Activated CD4-positive, alpha-beta T cell treated with anti-CD3 and anti-CD28 coated beads, Interleukin-2, amount 50 U/mL, for 4 hours (primary cell): ENCODE measurements around the gene CA5A.
A peak's percentile ranks its signal among the peaks of the same experiment; 100 is the strongest.
"Not testable (repeated sequence)": the region's sequence is repeated elsewhere in the genome, so short reads cannot be mapped to it uniquely, and the experiment has no call there.

Source experiments
- DNase-seq, 2 experiments: peaks; one replicate each; pipeline ENCODE4 v3.0.0-alpha.2; 2020

CA5A gene

GRCh38 chr16:87947356-87948118 lies 11.2 kb upstream of the CA5A start:
- no peak for DNase-seq

DNA sequence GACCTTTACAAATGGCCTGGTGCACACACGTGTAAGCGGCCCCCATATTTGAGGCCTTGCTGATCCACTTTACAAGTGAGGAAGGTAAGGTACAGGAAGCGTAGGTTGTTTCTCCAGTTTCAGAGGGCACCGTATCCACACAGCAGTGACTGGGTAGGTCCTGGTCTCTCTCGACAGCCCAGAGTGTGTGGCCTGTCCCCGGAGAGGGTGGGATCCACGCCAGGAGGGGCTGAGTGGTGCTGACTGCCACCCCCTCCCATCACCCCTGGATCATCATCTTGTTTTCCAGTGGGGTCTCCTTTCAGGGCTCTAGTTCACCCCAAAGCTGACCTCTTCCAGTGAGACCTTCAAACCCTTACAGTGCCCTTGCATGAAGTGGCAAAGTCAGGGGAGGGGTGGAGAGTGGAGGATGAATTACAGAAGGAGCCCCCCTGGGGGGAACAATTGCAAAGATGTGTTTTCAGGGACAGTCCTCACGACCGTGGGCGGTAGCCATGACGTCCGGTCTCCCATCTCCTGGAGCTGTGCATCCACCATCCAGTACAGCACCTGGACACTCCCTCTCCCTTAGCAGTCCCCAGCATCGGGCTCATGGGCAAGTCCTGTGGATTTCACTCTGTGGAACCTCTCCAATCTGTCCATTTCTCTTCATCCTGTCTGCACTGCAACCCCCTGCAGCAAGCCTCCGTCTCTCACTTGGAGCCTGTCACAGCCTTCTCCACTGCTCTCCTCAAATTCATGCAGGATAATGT lies 10.4 kb upstream of the CA5A start:
- no peak for DNase-seq

- no peak for DNase-seq
Observed at GRCh38 chr16:87945351-87946042, 9.2 kb upstream of the CA5A start.

- no peak for DNase-seq
Observed at GRCh38 chr16:87942680-87943079, 6.4 kb upstream of the CA5A start.

GRCh38 chr16:87939562-87940423 lies 3.5 kb upstream of the CA5A start:
- no peak for DNase-seq

DNA sequence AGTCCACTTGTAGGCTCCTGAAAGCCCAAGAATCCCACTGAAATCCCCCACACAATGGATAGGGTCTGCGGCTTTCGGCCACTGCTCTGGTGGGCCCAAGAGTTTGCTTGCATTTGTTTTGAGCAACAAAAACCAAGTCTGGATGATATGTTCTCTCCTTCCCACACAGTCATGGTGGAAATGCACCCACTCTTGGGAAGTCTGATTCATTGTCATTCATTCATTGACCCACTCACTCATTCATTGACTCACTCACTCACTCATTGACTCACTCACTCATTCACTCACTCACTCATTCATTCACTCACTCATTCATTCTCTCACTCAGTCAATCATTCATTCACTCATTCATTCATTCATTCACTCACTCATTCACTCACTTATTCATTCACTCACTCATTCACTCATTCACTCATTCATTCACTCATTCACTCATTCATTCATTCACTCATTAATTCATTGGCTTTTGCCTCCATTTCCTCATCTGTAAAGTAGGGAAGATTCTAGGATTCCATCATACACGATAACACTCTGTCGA lies 2.2 kb upstream of the CA5A start:
- no peak for DNase-seq

GRCh38 chr16:87937231-87937542 lies 858 bp upstream of the CA5A start:
- not testable (repeated sequence) for DNase-seq

DNA sequence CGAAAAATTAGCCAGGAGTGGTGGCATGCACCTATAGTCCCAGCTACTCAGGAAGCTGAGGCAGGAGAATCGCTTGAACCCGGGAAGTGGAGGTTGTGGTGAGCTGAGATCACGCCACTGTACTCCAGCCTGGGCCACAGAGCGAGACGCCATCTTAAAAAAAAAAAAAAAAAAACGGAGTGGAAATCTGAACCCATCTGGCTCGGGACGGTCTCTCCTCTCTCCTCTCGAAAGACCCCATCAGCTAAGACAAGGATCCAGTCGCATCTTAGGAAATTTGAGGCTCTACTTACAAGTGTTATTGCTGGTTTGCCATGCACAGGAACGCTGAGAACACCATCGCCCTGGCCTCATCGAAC lies 334 bp downstream of the CA5A start:
- DNase-seq: not testable (repeated sequence)

- not testable (repeated sequence) for DNase-seq
Observed at GRCh38 chr16:87934752-87935425, 1.4 kb downstream of the CA5A start.

DNA sequence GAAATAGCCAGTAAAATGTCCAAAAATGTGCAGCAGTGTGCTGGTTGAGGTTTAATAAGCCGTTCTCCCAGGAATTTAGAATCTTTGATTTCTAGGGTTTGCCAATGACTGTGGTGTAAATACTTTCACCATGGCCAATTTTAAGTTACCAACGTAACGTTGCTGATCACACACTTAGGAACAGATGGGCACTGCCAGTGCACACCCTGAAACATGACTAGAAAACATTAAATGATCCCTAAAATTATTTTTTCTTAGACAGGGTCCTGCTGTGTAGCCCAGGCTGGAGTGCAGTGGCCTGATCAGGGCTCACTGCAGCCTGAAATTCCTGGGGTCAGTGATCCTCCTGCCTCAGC lies 3.2 kb downstream of the CA5A start:
- DNase-seq: no peak

DNA sequence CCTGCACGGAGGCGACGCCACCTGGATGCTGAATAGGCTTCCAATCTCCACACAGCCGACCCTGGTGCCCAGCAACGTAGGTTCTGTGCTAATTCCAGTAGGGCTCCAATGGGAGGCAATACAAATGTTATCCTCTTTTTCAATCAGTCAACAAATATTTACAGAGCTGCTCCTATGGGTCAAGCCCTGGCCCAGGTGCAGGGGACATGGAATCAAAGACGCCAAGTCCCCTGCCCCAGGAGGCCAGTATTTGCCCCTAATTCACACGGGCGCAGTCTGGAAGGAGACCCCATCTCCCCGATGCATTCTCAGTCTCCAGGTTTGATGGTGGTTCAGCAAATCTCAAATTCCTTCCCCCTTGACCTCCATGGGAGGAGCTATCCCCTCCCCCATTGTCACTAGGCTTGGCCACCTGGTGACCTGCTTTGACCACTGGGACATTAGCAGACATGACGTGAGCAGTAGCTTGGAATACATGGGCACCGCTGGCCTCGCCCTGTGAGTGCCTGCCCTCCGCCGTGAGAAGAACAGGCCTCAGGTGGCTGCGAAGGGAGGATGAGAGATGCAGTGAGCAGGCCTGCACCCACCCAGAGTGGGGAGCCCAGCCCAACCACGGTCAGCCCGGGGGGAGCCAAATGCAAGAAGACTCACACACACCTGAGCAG lies 3.7 kb downstream of the CA5A start:
- DNase-seq: not testable (repeated sequence)

DNA sequence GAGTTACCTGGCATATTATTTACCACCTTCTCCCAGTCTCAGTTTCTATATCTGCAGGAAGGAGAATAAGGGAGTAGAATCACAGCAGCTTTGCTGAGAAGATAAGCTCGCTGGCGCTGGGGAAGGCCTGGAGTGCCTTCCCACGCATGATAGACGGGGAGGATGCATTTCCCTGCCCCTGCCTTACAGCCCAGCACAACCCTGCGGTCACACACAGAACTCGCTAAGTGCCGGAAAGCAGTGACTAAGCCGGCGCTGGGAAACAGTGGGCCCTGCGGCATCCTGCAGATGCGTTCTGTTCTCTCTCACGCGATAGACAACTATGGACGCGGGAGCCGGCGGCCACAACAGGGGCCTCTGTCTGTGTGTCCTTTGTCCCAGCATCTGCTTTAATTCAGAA lies 4.8 kb downstream of the CA5A start:
- DNase-seq: no peak

GRCh38 chr16:87930456-87930855 lies 5.9 kb downstream of the CA5A start:
- no peak for DNase-seq

DNA sequence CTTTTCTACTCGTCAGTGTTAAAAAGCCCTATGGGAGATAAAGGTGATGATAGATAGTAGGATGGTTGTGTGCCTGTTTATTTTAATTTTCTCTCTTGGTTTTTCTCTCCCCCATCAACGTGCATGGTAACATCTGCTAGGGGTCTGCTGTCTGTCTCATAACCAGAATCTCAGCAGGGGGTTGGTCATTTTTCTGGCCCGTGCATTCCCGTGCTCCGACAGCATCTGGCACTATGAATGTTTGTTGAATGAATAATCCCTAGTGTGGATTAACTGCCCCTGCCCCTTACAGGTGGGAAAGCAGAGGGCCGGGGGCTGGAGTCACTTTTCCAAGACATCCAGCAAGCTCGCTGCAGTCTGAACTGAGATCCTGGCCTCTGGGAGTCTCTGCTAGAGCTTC lies 6.3 kb downstream of the CA5A start:
- DNase-seq: no peak

GRCh38 chr16:87927195-87927562 lies 9.2 kb downstream of the CA5A start:
- DNase-seq: no peak

DNA sequence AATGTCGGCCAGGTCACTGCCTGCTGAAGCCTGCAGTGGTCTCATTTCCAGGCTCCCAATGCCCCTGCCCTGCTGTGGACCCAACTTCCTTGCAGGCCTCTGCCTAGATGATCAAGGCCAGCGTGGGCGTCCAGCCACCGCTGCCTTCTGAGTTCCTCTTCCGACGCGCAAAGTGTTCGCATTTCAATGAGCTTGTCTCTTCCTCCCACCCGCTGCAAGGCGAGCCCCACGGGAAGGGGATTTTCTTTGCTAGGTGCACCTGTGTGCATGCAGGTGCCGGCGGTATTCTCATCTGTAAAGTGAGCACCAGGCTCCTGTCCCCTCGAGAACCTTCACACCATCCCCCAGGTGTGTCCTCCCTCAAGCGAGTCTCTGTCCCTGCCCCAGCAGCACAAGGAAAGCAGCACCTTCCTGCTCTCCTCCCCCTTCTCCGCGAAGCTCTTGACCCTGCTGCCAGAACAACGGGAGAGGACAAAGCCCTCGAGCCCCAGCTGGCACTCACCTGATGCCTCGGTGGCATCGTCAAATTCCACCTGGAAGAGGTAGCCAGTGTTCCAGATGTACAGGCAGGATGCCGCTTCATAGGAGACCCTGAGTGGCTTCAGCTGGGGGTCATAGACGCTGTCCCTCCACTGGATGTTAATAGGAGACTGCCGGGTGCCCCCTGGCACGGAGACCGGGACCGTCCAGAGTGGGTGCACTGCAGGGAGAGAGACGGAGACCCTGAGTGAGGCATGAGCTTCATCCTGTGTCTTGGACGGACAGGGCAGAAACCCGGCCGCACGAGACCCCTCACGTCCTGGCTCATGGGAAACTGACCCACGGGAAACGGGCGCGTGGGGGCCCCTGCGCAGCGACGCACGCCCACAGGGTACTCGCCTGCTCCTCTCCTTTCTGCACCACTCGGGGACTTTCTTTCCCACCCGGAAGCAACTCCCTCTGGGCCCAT lies 9.8 kb downstream of the CA5A start:
- peak; percentile 12 to 18 for DNase-seq

DNA sequence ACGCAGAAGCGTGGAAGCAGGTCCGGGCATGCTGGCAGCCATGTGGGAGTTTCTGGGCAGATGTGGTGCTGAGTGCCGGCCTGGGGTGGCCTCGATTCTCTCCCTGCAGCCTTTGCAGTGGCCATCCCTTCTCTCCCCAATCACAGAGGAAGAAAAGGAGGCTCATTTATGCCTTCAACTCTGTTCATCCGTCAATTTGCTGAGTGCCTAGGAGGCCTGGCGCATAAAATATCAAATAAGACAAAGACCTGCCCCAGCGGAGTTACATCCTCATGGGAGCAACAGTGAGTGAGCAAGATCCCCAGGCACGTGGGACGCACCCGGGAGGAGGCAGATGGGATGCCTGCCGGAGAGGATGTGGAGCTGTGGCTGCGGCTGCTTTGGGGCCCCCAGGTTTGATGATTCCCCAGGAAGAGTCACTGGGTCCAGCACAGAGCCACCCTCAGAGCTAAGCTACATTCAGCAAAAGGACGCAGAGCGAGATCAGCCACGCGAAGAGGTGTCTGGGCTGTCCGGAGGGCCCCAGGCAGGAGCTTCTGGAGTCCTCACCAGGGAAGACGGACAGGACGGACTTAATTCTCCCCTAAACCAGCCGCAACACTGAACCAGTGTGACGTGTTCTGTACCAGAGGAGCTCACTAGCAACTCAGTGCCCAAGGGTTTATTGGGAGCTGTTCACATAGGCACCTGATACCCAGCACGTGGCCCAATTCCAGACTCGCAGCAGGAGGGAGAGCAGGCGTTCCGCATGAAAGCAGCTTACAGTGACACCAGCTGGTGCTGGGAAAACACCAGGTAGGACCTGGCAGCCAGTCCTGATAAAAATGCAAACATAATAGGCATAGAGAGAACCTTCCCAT lies 11.3 kb downstream of the CA5A start:
- DNase-seq: no peak

DNA sequence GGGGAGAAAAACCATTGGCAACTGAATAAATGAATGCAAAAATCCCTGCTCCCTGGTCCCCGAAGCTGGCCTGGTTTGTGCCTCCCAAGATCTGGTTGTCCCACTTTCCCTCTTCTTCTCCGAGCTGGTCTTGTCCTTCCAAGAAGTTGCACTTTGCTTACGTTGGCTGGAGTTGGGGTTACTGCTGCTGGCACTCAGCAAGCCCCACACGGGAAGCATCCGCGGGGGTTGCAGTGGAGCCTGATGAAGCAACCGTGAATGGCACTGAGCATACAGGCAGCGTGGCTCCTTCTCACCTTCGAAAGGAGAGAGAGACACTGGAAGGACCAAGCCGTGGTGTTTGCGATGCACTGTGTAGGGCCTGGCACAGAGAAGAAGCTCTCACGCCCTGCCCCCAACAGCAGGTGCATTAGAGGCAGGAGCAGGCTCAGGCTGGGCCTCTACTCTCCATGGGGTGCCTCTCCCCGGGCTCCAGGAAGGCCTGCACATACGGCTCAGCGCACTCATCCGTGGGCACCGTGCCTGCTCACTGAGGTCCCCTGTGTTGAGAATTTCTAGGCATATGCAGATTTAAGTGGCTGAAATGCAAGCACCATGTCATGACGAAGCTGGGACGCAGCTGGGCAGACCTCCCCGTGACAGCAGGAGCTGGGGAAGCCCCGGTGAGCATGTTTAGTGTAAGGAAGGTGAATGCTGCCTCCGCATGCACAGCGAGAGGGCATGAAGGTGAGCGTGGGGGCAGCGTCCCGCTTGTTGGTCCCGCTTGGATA lies 12.1 kb downstream of the CA5A start:
- no peak for DNase-seq
